Parathyroid adenoma (tissue), 2 donors: ENCODE measurements around the gene MYORG.

Experiments
- H2AFZ ChIP-seq: fragments of 300-600 bp; sonication (generic); one replicate; pipeline ENCODE4 v1.7.0; 2017; ENCODE audit warnings: antibody characterized with exemption, mild to moderate bottlenecking
- H3K27ac ChIP-seq: fragments of 300-600 bp; sonication (generic); one replicate; pipeline ENCODE4 v1.7.0; 2017
- H3K27me3 ChIP-seq: fragments of 300-600 bp; sonication (generic); one replicate; pipeline ENCODE4 v1.7.0; 2017; ENCODE audit warnings: low read length; ENCODE audit not compliant: control insufficient read depth, insufficient read depth
- H3K36me3 ChIP-seq: fragments of 300-600 bp; sonication (generic); one replicate; pipeline ENCODE4 v1.7.0; 2017; ENCODE audit warnings: low read length; ENCODE audit not compliant: control insufficient read depth, insufficient read depth
- H3K4me1 ChIP-seq: fragments of 300-600 bp; sonication (generic); one replicate; pipeline ENCODE4 v1.7.0; 2017; ENCODE audit warnings: control low read depth
- H3K4me2 ChIP-seq: fragments of 300-600 bp; sonication (generic); one replicate; pipeline ENCODE4 v1.7.0; 2017; ENCODE audit warnings: low read length
- H3K4me3 ChIP-seq: fragments of 300-600 bp; sonication (generic); one replicate; pipeline ENCODE4 v1.7.0; 2017; ENCODE audit warnings: low read depth, low read length
- H3K79me2 ChIP-seq: fragments of 300-600 bp; sonication (generic); one replicate; pipeline ENCODE4 v1.7.0; 2017; ENCODE audit warnings: control low read depth
- H3K9ac ChIP-seq: fragments of 300-600 bp; sonication (generic); one replicate; pipeline ENCODE4 v1.7.0; 2017; ENCODE audit warnings: mild to moderate bottlenecking
- H3K9me3 ChIP-seq: fragments of 300-600 bp; sonication (generic); one replicate; pipeline ENCODE4 v1.7.0; 2017; ENCODE audit warnings: low read length; ENCODE audit not compliant: control insufficient read depth
- TF ChIP-seq, protein P1 (sequence below): fragments of 300-600 bp; sonication (generic); IDR thresholded peaks from one replicate; pipeline ENCODE4 v1.7.0; 2017; ENCODE audit warnings: antibody characterized with exemption, mild to moderate bottlenecking
- donor health status: primary hyperparathyroidism.

MYORG gene

DNA sequence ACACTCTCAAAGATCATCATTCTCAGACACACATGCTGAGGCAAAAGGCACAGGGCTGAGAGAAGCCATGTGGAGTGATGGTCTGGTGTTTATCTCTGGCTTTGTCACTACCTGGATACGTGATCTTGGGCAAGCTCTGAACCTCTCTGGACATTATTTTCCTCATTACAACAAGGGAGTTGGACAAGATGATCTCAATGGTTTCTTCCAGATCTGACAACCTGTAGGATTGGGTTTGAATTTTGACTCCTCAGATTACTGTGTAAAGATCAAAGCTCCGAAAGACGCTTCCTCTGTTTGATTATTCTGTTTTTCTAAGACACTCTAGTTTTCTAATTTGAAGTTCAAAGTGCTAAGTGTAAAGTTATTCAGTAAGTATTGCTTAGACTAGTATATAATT is 27.4 kb downstream of the MYORG start:
- no peak overlapping the region for H3K27ac ChIP-seq
- H3K4me2 ChIP-seq: no peak overlapping the region
- H3K9me3 ChIP-seq: no peaks in the 10 kb centered on the region
- no peak overlapping the region for H3K4me3 ChIP-seq
- no peaks in the 10 kb centered on the region for H3K79me2 ChIP-seq
- no peaks in the 10 kb centered on the region for H3K36me3 ChIP-seq
- H3K4me1 ChIP-seq: no peaks in the 10 kb centered on the region
- TF ChIP-seq, protein P1, sequence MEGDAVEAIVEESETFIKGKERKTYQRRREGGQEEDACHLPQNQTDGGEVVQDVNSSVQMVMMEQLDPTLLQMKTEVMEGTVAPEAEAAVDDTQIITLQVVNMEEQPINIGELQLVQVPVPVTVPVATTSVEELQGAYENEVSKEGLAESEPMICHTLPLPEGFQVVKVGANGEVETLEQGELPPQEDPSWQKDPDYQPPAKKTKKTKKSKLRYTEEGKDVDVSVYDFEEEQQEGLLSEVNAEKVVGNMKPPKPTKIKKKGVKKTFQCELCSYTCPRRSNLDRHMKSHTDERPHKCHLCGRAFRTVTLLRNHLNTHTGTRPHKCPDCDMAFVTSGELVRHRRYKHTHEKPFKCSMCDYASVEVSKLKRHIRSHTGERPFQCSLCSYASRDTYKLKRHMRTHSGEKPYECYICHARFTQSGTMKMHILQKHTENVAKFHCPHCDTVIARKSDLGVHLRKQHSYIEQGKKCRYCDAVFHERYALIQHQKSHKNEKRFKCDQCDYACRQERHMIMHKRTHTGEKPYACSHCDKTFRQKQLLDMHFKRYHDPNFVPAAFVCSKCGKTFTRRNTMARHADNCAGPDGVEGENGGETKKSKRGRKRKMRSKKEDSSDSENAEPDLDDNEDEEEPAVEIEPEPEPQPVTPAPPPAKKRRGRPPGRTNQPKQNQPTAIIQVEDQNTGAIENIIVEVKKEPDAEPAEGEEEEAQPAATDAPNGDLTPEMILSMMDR: no peak
- no peaks in the 10 kb centered on the region for H3K27me3 ChIP-seq
- no peak overlapping the region for H2AFZ ChIP-seq
- H3K9ac ChIP-seq: no peak overlapping the region

GRCh38 chr9:34347800-34348158 is 28.9 kb downstream of the MYORG start:
- TF ChIP-seq, protein P1: no peak
- Histone ChIP-seq H2AFZ (no peak overlapping the region), H3K9ac (no peak overlapping the region), H3K36me3 (no peaks in the 10 kb centered on the region), H3K9me3 (no peaks in the 10 kb centered on the region), H3K4me2 (no peak overlapping the region), H3K27me3 (no peaks in the 10 kb centered on the region), H3K4me3 (no peak overlapping the region), H3K79me2 (no peaks in the 10 kb centered on the region), H3K27ac (no peak overlapping the region), H3K4me1 (no peaks in the 10 kb centered on the region)

- TF ChIP-seq, protein P1: no peak
- no peak overlapping the region for H3K9ac ChIP-seq
Observed at GRCh38 chr9:34346873-34347799, 29.6 kb downstream of the MYORG start.

DNA sequence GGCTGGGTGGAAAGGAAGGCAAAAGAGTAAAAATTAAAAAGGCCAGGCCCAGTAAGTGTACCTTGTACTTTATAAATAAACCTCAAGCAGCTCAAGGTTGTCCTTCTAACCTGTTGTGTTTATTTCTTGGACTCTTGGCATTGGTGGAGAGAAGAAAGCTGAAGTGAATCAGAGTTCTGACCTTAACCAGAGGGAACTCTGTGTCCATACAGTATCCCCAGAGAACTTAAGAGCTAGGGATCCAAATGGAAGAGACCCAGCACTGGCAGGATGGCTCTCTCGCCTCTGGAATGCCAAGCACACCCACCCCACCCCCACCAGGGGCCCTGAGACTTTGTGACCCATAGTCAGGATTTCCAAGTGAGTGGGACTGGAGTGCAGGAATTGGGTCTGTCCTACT is 33.1 kb downstream of the MYORG start:
- Histone ChIP-seq H3K9ac (no peak overlapping the region), H3K79me2 (no peaks in the 10 kb centered on the region), H3K9me3 (no peaks in the 10 kb centered on the region), H2AFZ (no peak overlapping the region), H3K27me3 (no peaks in the 10 kb centered on the region), H3K36me3 (no peaks in the 10 kb centered on the region), H3K4me1 (no peaks in the 10 kb centered on the region), H3K4me2 (no peak overlapping the region), H3K27ac (no peak overlapping the region), H3K4me3 (no peak overlapping the region)
- TF ChIP-seq, protein P1: no peak

More at GRCh38 chr9:34346873-34347799, 29.6 kb downstream of the MYORG start:
- Histone ChIP-seq H3K4me1 (no peaks in the 10 kb centered on the region), H2AFZ (no peak overlapping the region), H3K79me2 (no peaks in the 10 kb centered on the region), H3K4me3 (no peak overlapping the region), H3K9me3 (no peaks in the 10 kb centered on the region), H3K27ac (no peak overlapping the region), H3K27me3 (no peaks in the 10 kb centered on the region), H3K4me2 (no peak overlapping the region), H3K36me3 (no peaks in the 10 kb centered on the region)

DNA sequence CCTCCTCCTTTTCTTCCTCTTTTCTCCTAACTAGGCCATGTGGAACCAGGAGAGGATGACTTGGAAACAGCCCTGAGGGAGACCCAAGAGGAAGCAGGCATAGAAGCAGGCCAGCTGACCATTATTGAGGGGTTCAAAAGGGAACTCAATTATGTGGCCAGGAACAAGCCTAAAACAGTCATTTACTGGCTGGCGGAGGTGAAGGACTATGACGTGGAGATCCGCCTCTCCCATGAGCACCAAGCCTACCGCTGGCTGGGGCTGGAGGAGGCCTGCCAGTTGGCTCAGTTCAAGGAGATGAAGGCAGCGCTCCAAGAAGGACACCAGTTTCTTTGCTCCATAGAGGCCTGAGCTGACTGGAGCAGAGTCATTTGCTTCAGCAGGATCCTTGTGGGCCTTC is 33.6 kb downstream of the MYORG start:
- TF ChIP-seq, protein P1: no peak
- Histone ChIP-seq H3K4me3 (no peak overlapping the region), H3K4me1 (no peaks in the 10 kb centered on the region), H3K9me3 (no peaks in the 10 kb centered on the region), H2AFZ (no peak overlapping the region), H3K4me2 (no peak overlapping the region), H3K27me3 (no peaks in the 10 kb centered on the region), H3K9ac (no peak overlapping the region), H3K79me2 (no peaks in the 10 kb centered on the region), H3K27ac (no peak overlapping the region), H3K36me3 (no peaks in the 10 kb centered on the region)
